K562 (cell line): Measurements from ENCODE around the gene GVQW3. TPM values are rescaled to one million over a fixed set of nuclear protein-coding genes. Genes with fewer than 3 reads are reported as not detected.

Source experiments
- CEBPZ ChIP-seq: fragments of 150-350 bp; IDR thresholded peaks from 2 replicates; pipeline ENCODE4 v1.6.1; 2014; ENCODE audit warnings: low read depth, mild to moderate bottlenecking, low read length, borderline replicate concordance
- GABPB2 ChIP-seq: fragments of 250-450 bp; sonication (Bioruptor Pico); conservative IDR thresholded peaks from 2 replicates; pipeline ENCODE4 v1.5.1; 2021; ENCODE audit warnings: mild to moderate bottlenecking
- HNRNPL ChIP-seq: fragments of 200-400 bp; formaldehyde crosslinking; IDR thresholded peaks from 2 replicates; pipeline ENCODE4 v1.6.1; 2017; ENCODE audit warnings: low read depth, mild to moderate bottlenecking, low read length
- L3MBTL2 ChIP-seq: fragments of 450-650 bp; IDR thresholded peaks from 2 replicates; pipeline ENCODE4 v1.6.1; 2016; ENCODE audit warnings: mild to moderate bottlenecking, moderate library complexity
- MIER1 ChIP-seq: fragments of 450-650 bp; IDR thresholded peaks from 2 replicates; pipeline ENCODE4 v1.6.1; 2016; ENCODE audit warnings: antibody characterized with exemption, mild to moderate bottlenecking, low read depth
- SAFB2 ChIP-seq: fragments of 200-400 bp; formaldehyde crosslinking; IDR thresholded peaks from 2 replicates; pipeline ENCODE4 v1.6.1; 2018; ENCODE audit warnings: borderline replicate concordance, low read length, low read depth, moderate library complexity; ENCODE audit not compliant: severe bottlenecking
- SMAD4 ChIP-seq: fragments of 250-450 bp; sonication (Bioruptor Pico); conservative IDR thresholded peaks from 2 replicates; pipeline ENCODE4 v1.8.0; 2021; ENCODE audit warnings: inconsistent platforms, mild to moderate bottlenecking, moderate library complexity
- SMC3 ChIP-seq: conservative IDR thresholded peaks from 2 replicates; pipeline ENCODE4 v1.6.1; 2011; ENCODE audit warnings: low read depth, low read length, improper control_type of control experiment; ENCODE audit not compliant: insufficient read depth
- U2AF2 ChIP-seq: fragments of 200-400 bp; formaldehyde crosslinking; optimal IDR thresholded peaks from 2 replicates; pipeline ENCODE3; 2017; ENCODE audit warnings: low read depth, mild to moderate bottlenecking, low read length
- ZBED1 ChIP-seq: IDR thresholded peaks from 2 replicates; pipeline ENCODE4 v1.6.1; 2014
- polyA plus RNA-seq, 8 experiments: library from polyadenylated mRNA; depleted of rRNA in 4 of 8; stranded (reverse) in 5 of 8; unstranded in 3 of 8; fragments of >200 nt; fragmentation: Nextera tagmentation in 2 of 8; fragmentation: Illumina TruSeq in 1 of 8; extraction: Ambion mirVana in 2 of 8; extraction: Trizol in 1 of 8; gene quantifications; 2 replicates each; pipeline versions ENCODE4 v1.2.1 to v1.2.3, GENCODE V29; 2011 to 2014; ENCODE audit warnings: inconsistent platforms in 1 of 8, missing spikeins in 1 of 8
- total RNA-seq, 7 experiments: library from RNA; depleted of rRNA in 6 of 7; stranded (reverse); fragments of >200 nt in 6 of 7; fragmentation: Illumina TruSeq in 2 of 7; extraction: Trizol in 2 of 7; gene quantifications; 2 replicates each; pipeline versions ENCODE4 v1.2.1 to v1.2.3, GENCODE V29; 2011 to 2021; ENCODE audit warnings: low replicate concordance in 1 of 7

GVQW3 gene
- total and polyA plus RNA-seq, 9 of the 15 experiments (the other 6 are each of a cell fraction or from before 2014, with no cell fraction given) = 0.66 to 5.7 (median 2.1) TPM

DNA sequence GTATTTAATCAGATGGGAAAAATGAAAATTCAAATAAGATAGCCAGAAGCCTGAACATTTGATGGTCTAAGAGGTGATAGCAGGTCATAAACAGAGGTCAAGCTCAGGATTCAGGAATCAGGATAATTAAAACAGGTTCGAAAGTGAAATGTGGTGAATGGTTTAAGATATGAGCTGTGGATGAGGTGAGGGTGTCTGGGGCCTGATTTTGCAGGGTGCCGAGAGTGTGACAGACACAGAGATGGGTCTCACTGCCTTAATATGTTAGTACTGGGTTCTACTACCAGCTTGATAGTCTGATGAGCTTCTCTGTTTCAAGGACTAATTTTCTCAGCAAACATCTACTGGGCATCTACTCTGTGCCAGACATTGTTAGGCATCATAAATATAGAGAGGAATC is 43.8 kb downstream of the GVQW3 start (continued):
- no peak for TF ChIP-seq CEBPZ
- no peak for TF ChIP-seq U2AF2
- TF ChIP-seq HNRNPL = no peak
- TF ChIP-seq GABPB2 (CRISPR knock-in tag) = no peak
- TF ChIP-seq SAFB2 = no peak
- TF ChIP-seq MIER1 = no peak
- no peak for TF ChIP-seq SMAD4
- no peak for TF ChIP-seq ZBED1
- TF ChIP-seq L3MBTL2 = no peak
- TF ChIP-seq SMC3 = no peak
